HG03097 (cell line): ENCODE data around the gene MYO7B.

Experiments used
- ATAC-seq: cut with Tn5 transposase; IDR thresholded peaks from one replicate; pipeline ENCODE4 v1.9.1; 2021; ENCODE audit not compliant: unreplicated experiment, low FRiP score

MYO7B gene

GRCh38 chr2:127656569-127657231 lies 121.2 kb downstream of the MYO7B start:
- ATAC-seq, result no peak

- no peak for ATAC-seq
Observed at GRCh38 chr2:127657232-127657595, 121.7 kb downstream of the MYO7B start.

- ATAC-seq, result no peak
Observed at GRCh38 chr2:127658146-127658545, 122.7 kb downstream of the MYO7B start.

GRCh38 chr2:127658641-127659407 lies 123.3 kb downstream of the MYO7B start:
- no peak for ATAC-seq

GRCh38 chr2:127659408-127660290 lies 124.2 kb downstream of the MYO7B start:
- no peak for ATAC-seq

GRCh38 chr2:127660291-127660578 lies 124.8 kb downstream of the MYO7B start:
- ATAC-seq, result no peak

GRCh38 chr2:127661072-127661649 lies 125.7 kb downstream of the MYO7B start:
- no peak for ATAC-seq

- ATAC-seq, result no peak
Observed at GRCh38 chr2:127661949-127662510, 126.5 kb downstream of the MYO7B start.

- ATAC-seq, result no peak
Observed at GRCh38 chr2:127662937-127663565, 127.6 kb downstream of the MYO7B start.

- ATAC-seq, result no peak
Observed at GRCh38 chr2:127663566-127664064, 128.1 kb downstream of the MYO7B start.

- no peak for ATAC-seq
Observed at GRCh38 chr2:127664065-127664894, 128.8 kb downstream of the MYO7B start.

GRCh38 chr2:127664895-127665225 lies 129.4 kb downstream of the MYO7B start:
- no peak for ATAC-seq

- ATAC-seq, result no peak
Observed at GRCh38 chr2:127665267-127665893, 129.9 kb downstream of the MYO7B start.

GRCh38 chr2:127669056-127669455 lies 133.6 kb downstream of the MYO7B start:
- no peak for ATAC-seq

GRCh38 chr2:127670055-127670956 lies 134.8 kb downstream of the MYO7B start:
- no peak for ATAC-seq

GRCh38 chr2:127670957-127671290 lies 135.4 kb downstream of the MYO7B start:
- no peak for ATAC-seq

GRCh38 chr2:127671557-127672302 lies 136.2 kb downstream of the MYO7B start:
- no peak for ATAC-seq
